Body of pancreas (tissue), 4 donors: ENCODE measurements around the gene APLF. TPM values are rescaled to one million over a fixed set of nuclear protein-coding genes. Genes with fewer than 3 reads are reported as not detected.
"Not testable (repeated sequence)": the region's sequence is repeated elsewhere in the genome, so short reads cannot be mapped to it uniquely, and the experiment has no call there.

Experiments
- ATAC-seq: fragments of 150-250 bp; one replicate; pipeline ENCODE4 v1.9.1; 2016
- DNase-seq, 4 donors: peaks; one replicate each; pipeline ENCODE4 v3.0.0-alpha.2; 2019
- H3K27ac ChIP-seq, 4 donors: fragments of 200-600 bp; sonication (generic); 1 replicate in 3 of 4; 2 replicates in 1 of 4; pipeline versions ENCODE4 v1.5.1 to v1.6.1; 2016 to 2019; ENCODE audit warnings: mild to moderate bottlenecking in 1 of 4, mixed read lengths in 1 of 4, moderate library complexity in 1 of 4
- H3K27me3 ChIP-seq, 2 donors: fragments of 200-600 bp; sonication (generic); one replicate each; pipeline ENCODE4 v1.6.0; 2016; ENCODE audit warnings: mild to moderate bottlenecking in 1 of 2
- H3K36me3 ChIP-seq, 2 donors: fragments of 200-600 bp; sonication (generic); replicated peaks in 1 of 2; 2 replicates each; pipeline ENCODE4 v1.5.1; 2016; ENCODE audit warnings: low read depth in 2 of 2; ENCODE audit not compliant: insufficient read depth in 1 of 2
- H3K4me1 ChIP-seq: fragments of 200-600 bp; sonication (generic); one replicate; pipeline ENCODE4 v1.6.0; 2016
- H3K4me3 ChIP-seq, 2 donors: fragments of 200-600 bp; sonication (generic); 1 replicate in 1 of 2; 2 replicates in 1 of 2; pipeline ENCODE4 v1.5.1; 2016 to 2019
- H3K9me3 ChIP-seq, 3 donors: fragments of 200-600 bp; sonication (generic); 1 replicate in 2 of 3; 2 replicates in 1 of 3; pipeline ENCODE4 v1.5.1; 2016
- POLR2A ChIP-seq, 3 donors: fragments of 450-650 bp; IDR thresholded peaks; one replicate each; pipeline ENCODE4 v1.6.1; 2016; ENCODE audit warnings: antibody characterized with exemption in 3 of 3, mild to moderate bottlenecking in 2 of 3
- WGBS, 2 donors: methylation state at CpG; one replicate each; pipeline ENCODE4 v1.1.5; 2017; 5-methylcytosine and 5-hydroxymethylcytosine counted together
- intact Hi-C: fragments of 100-400 bp; cut with DNase I; formaldehyde crosslinking; loops from one replicate; pipeline ENCODE4 v1.15.1; 2023
- total RNA-seq, 2 donors: library from RNA; depleted of rRNA; stranded (reverse); fragments of >200 nt; gene quantifications; one replicate each; pipeline ENCODE4 v1.1.0, GENCODE V29; 2016
- TF ChIP-seq, protein P1 (sequence below), 7 experiments: fragments of 450-650 bp in 4 of 7; fragments of 200-600 bp in 3 of 7; sonication (generic) in 3 of 7; IDR thresholded peaks; one replicate each; pipeline ENCODE4 v1.5.1; 2016 to 2019; ENCODE audit warnings: antibody characterized with exemption in 7 of 7

The APLF gene
- total RNA-seq, 2 donors from 2014 or later = 3.9 to 4.0 TPM

DNA sequence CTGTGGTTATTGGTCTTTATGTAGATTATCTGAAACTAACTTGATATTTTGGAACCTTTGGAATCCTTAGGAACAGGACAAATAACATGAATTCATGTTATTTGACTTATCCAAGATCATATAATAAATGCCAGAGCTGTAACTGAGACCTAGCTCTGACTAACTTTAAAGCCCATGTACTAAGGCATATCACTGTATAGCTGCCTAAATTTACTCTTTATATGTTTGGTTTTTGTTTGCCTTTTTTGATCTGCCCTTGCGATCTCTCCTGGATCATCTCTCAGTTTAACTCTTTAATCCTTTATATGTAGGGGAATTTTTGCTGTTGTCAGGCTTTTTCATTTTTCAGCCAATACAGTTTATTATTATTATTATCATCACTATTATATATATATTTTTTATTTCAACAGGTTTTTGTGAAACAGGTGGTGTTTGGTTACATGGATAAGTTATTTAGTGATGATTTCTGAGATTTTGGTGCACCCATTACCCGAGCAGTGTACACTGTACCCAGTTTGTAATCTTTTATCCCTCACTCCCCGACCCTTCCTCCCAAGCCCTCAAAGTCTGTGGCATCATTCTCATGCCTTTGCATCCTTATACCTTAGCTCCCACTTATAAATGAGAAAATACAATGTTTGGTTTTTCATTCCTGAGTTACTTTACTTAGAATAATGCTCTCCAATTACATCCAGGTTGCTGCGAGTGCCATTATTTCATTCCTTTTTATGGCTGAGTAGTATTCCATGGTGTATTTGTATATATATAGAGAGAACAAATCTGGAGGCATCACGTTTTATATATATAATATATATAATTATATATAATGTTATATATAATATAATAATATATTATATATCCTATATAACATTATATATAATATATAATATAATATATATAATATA, 48.9 kb downstream of the APLF start:
- H3K4me1 ChIP-seq = peaks cover 7% of the 10 kb centered on the region
- no peak overlapping the region for H3K27ac ChIP-seq
- no peaks in the 10 kb centered on the region for H3K9me3 ChIP-seq
- no peaks in the 10 kb centered on the region for H3K36me3 ChIP-seq
- no peak for ATAC-seq
- no peak overlapping the region for H3K4me3 ChIP-seq
- intact Hi-C loops = no loop called here
- 79 to 95% methylated on average over 5 of the region's 5 CpGs for WGBS, 2 donors
- TF ChIP-seq, protein P1, sequence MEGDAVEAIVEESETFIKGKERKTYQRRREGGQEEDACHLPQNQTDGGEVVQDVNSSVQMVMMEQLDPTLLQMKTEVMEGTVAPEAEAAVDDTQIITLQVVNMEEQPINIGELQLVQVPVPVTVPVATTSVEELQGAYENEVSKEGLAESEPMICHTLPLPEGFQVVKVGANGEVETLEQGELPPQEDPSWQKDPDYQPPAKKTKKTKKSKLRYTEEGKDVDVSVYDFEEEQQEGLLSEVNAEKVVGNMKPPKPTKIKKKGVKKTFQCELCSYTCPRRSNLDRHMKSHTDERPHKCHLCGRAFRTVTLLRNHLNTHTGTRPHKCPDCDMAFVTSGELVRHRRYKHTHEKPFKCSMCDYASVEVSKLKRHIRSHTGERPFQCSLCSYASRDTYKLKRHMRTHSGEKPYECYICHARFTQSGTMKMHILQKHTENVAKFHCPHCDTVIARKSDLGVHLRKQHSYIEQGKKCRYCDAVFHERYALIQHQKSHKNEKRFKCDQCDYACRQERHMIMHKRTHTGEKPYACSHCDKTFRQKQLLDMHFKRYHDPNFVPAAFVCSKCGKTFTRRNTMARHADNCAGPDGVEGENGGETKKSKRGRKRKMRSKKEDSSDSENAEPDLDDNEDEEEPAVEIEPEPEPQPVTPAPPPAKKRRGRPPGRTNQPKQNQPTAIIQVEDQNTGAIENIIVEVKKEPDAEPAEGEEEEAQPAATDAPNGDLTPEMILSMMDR (IDR thresholded peaks at IDR 0.05) = no peak
- no peak for TF ChIP-seq POLR2A (IDR thresholded peaks at IDR 0.05)
- DNase-seq = no peak
- H3K27me3 ChIP-seq = no peaks in the 10 kb centered on the region

- Histone ChIP-seq H3K27me3 (no peaks in the 10 kb centered on the region), H3K4me3 (no peak overlapping the region), H3K27ac (no peak overlapping the region), H3K4me1 (peaks cover 5% of the 10 kb centered on the region), H3K36me3 (no peaks in the 10 kb centered on the region), H3K9me3 (no peaks in the 10 kb centered on the region)
- DNase-seq (no peak), ATAC-seq (no peak)
- intact Hi-C loops = no loop called here
- TF ChIP-seq POLR2A (IDR thresholded peaks at IDR 0.05) = no peak
- TF ChIP-seq, protein P1 (IDR thresholded peaks at IDR 0.05) = no peak
- 74 to 87% methylated on average over 1 of the region's 1 CpG for WGBS, 2 donors
Observed at GRCh38 chr2:68519236-68519635, 51.9 kb downstream of the APLF start.

- H3K27me3 ChIP-seq = no peaks in the 10 kb centered on the region
- 75 to 87% methylated on average over 1 of the region's 1 CpG for WGBS, 2 donors
Observed at GRCh38 chr2:68521037-68521436, 53.7 kb downstream of the APLF start.

DNA sequence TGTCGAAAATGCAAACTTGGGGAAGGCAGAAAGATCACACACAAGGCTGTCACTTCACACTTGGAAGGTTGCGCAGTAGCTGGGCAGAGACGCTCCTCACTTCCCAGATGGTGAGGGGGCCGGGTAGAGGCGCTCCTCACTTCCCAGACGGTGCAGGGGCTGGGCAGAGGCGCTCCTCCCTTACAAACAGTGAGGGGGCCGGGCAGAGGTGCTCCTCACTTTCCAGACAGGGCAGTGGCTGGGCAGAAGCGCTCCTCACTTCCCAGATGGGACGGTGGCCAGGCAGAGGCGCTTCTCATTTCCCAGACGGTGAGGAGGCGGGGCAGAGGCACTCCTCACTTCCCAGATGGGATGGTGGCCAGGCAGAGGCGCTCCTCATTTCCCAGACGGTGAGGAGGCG, 59.6 kb downstream of the APLF start:
- H3K9me3 ChIP-seq, ATAC-seq, intact Hi-C loops, H3K27ac ChIP-seq, H3K4me3 ChIP-seq, H3K27me3 ChIP-seq, H3K4me1 ChIP-seq, DNase-seq, H3K36me3 ChIP-seq: not testable (repeated sequence)
- WGBS, 2 donors = 94 to 97% methylated on average over 15 to 16 of the region's 16 CpGs

More at GRCh38 chr2:68521037-68521436, 53.7 kb downstream of the APLF start:
- H3K4me1 ChIP-seq = no peaks in the 10 kb centered on the region
- H3K27ac ChIP-seq = no peak overlapping the region
- no peak overlapping the region for H3K4me3 ChIP-seq
- TF ChIP-seq POLR2A (IDR thresholded peaks at IDR 0.05) = no peak
- TF ChIP-seq, protein P1 (IDR thresholded peaks at IDR 0.05) = no peak
- no peaks in the 10 kb centered on the region for H3K36me3 ChIP-seq
- no peaks in the 10 kb centered on the region for H3K9me3 ChIP-seq
- DNase-seq = no peak
- no peak for ATAC-seq
- intact Hi-C loops = no loop called here

DNA sequence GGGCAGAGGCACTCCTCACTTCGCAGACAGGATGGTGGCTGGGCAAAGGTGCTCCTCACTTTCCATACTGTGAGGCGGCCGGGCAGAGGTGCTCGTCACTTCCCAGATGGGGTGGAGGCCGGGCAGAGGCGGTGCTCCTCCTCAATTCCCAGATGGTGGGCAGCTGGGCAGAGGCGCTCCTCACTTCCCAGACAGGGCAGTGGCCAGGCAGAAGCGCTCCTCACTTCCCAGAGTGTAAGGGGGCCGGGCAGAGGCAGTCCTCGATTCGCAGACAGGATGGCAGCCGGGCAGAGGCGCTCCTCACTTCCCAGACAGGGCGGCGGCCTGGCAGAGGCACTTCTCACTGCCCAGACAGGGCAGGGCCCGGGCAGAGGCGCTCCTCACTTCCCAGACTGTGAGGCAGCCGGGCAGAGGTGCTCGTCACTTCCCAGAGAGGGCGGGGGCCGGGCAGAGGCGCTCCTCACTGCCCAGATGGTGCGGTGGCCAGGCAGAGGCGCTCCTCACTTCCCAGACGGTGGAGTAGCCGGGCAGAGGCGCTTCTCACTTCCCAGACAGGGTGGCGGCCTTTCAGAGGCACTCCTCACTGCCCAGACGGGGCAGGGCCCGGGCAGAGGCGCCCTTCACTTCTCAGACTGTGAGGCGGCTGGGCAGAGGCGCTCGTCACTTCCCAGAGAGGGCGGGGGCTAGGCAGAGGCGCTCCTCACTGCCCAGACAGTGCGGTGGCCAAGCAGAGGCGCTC, 60.1 kb downstream of the APLF start:
- H3K4me3 ChIP-seq, H3K27me3 ChIP-seq, H3K9me3 ChIP-seq, DNase-seq, H3K27ac ChIP-seq, H3K36me3 ChIP-seq, H3K4me1 ChIP-seq, ATAC-seq, intact Hi-C loops: not testable (repeated sequence)
- WGBS, 2 donors = 92% methylated on average over 31 of the region's 38 CpGs; no CpG with 5 or more reads in 1 of the 2 donors

- intact Hi-C loops, H3K4me3 ChIP-seq, ATAC-seq, H3K27me3 ChIP-seq, H3K9me3 ChIP-seq, H3K27ac ChIP-seq, H3K36me3 ChIP-seq, H3K4me1 ChIP-seq, DNase-seq: not testable (repeated sequence)
- whole genome bisulfite sequencing, 2 donors = 97 to 98% methylated on average over 15 to 16 of the region's 16 CpGs
Observed at GRCh38 chr2:68529156-68529555, 61.8 kb downstream of the APLF start.

- ATAC-seq, H3K27me3 ChIP-seq, H3K4me1 ChIP-seq, H3K4me3 ChIP-seq, DNase-seq, H3K36me3 ChIP-seq, intact Hi-C loops, H3K9me3 ChIP-seq, H3K27ac ChIP-seq: not testable (repeated sequence)
- no CpG with 5 or more reads among the region's 17 CpGs for WGBS, 2 donors
Observed at GRCh38 chr2:68529651-68530050, 62.3 kb downstream of the APLF start.
